ENCODE results near the gene GPAT2.
"Not testable (repeated sequence)": the region's sequence is repeated elsewhere in the genome, so short reads cannot be mapped to it uniquely, and the experiment has no call there.

Gene GPAT2

GRCh38 chr2:96011129-96011455 lies 23.6 kb downstream of the GPAT2 start:
- not testable (repeated sequence) for H3K4me3 ChIP-seq (ENCODE audit: low read depth, low read length)
- peak; percentile 32; the same call in 1 of the 2 replicates for TF ChIP-seq CTCF (IDR thresholded peaks at IDR 0.05; ENCODE audit: borderline replicate concordance, insufficient read depth, low read depth, low read length)

- peak overlapping the region; percentile 44 for H3K4me3 ChIP-seq (ENCODE audit: low read depth, low read length)
Measured at GRCh38 chr2:96010320-96011128, 24.2 kb downstream of the GPAT2 start.

GRCh38 chr2:96009833-96010232 lies 24.9 kb downstream of the GPAT2 start:
- peak overlapping the region; percentile 44 for H3K4me3 ChIP-seq (ENCODE audit: low read depth, low read length)

GRCh38 chr2:96008051-96008450 lies 26.7 kb downstream of the GPAT2 start:
- not testable (repeated sequence) for H3K4me3 ChIP-seq (ENCODE audit: low read depth, low read length)

GRCh38 chr2:96006248-96006647 lies 28.5 kb downstream of the GPAT2 start:
- not testable (repeated sequence) for H3K4me3 ChIP-seq (ENCODE audit: low read depth, low read length)

GRCh38 chr2:95992520-95993272 lies 42.0 kb downstream of the GPAT2 start:
- H3K4me3 ChIP-seq (ENCODE audit: low read depth, low read length): peak overlapping the region; percentile 43
- TF ChIP-seq CTCF (IDR thresholded peaks at IDR 0.05; ENCODE audit: borderline replicate concordance, insufficient read depth, low read depth, low read length): peak; percentile 57; the same call in 1 of the 2 replicates

- TF ChIP-seq CTCF (IDR thresholded peaks at IDR 0.05; ENCODE audit: borderline replicate concordance, insufficient read depth, low read depth, low read length): 0 out of 2 replicates have a peak, but pooled peaks have one; percentile 11
- peak overlapping the region; percentile 43 for H3K4me3 ChIP-seq (ENCODE audit: low read depth, low read length)
Measured at GRCh38 chr2:95992102-95992501, 42.6 kb downstream of the GPAT2 start.

- peak within 1 kb of the TSS; percentile 59 for H3K4me3 ChIP-seq (ENCODE audit: low read depth, low read length)
Measured at GRCh38 chr2:95991351-95992094, 43.2 kb downstream of the GPAT2 start, which contains the start of gene ANKRD36C. TSS of gene ANKRD36C (minus strand) at chr2:95991824. CDS start at chr2:95991708, 116 bp downstream.

GRCh38 chr2:95990884-95991283 lies 43.8 kb downstream of the GPAT2 start:
- H3K4me3 ChIP-seq (ENCODE audit: low read depth, low read length): peak overlapping the region; percentile 27

Data from GM12875 (cell line).